WERI-Rb-1 (cell line): ENCODE results near the gene SPOCD1.
A peak's percentile ranks its signal among the peaks of the same experiment; 100 is the strongest.

ENCODE experiments used
- DNase-seq: peaks from one replicate; pipeline ENCODE4 v3.0.0-alpha.2; 2020
- H3K27ac ChIP-seq: fragments of 250-450 bp; sonication (Bioruptor Pico); 2 replicates; pipeline ENCODE4 v1.5.1; 2020; ENCODE audit warnings: mild to moderate bottlenecking, moderate library complexity
- H3K27me3 ChIP-seq: fragments of 250-450 bp; sonication (Bioruptor Pico); 2 replicates; pipeline ENCODE4 v1.5.1; 2021; ENCODE audit warnings: mild to moderate bottlenecking, low read depth, moderate library complexity; ENCODE audit not compliant: insufficient read depth, severe bottlenecking
- H3K36me3 ChIP-seq: fragments of 250-450 bp; sonication (Bioruptor Pico); 2 replicates; pipeline ENCODE4 v1.5.1; 2020; ENCODE audit warnings: mild to moderate bottlenecking, moderate library complexity
- H3K4me3 ChIP-seq: 2 replicates; pipeline ENCODE4 v1.5.1; 2011; ENCODE audit warnings: low read depth, mild to moderate bottlenecking, control low read depth, low read length
- H3K9me3 ChIP-seq: fragments of 250-450 bp; sonication (Bioruptor Pico); 2 replicates; pipeline ENCODE4 v1.5.1; 2021; ENCODE audit warnings: mild to moderate bottlenecking, moderate library complexity; ENCODE audit not compliant: severe bottlenecking
- TF ChIP-seq, protein P1 (sequence below): IDR thresholded peaks from 2 replicates; pipeline ENCODE4 v1.5.1; 2011; ENCODE audit warnings: low read depth, mild to moderate bottlenecking, control low read depth, inconsistent platforms, low read length

SPOCD1 gene

DNA sequence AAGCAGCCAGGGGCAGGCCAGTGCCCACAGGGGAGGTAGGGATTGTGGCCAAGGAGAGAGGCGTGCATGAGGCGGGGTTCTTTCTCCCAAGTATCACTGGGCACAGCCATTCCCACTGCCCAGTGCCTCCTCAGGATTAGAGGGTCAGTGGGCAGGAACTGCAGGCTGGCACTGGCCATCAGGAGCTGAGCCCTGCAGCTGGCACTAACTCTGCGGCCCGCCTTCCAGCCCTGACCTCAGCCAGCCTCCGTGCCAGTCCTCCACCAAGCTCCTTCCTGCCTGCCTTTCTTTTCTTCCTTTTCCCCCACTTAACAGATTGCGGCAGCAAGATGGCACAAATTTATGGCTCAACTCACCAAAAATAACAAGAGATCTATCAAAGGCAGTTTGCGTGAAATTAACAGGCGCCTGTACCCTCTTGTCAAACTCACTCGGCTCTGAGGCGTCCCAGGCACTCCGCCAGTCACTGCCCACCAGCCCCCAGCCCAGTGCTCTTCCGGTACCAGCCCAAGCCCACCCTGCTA lies 62.8 kb downstream of the SPOCD1 start:
- TF ChIP-seq, protein P1, sequence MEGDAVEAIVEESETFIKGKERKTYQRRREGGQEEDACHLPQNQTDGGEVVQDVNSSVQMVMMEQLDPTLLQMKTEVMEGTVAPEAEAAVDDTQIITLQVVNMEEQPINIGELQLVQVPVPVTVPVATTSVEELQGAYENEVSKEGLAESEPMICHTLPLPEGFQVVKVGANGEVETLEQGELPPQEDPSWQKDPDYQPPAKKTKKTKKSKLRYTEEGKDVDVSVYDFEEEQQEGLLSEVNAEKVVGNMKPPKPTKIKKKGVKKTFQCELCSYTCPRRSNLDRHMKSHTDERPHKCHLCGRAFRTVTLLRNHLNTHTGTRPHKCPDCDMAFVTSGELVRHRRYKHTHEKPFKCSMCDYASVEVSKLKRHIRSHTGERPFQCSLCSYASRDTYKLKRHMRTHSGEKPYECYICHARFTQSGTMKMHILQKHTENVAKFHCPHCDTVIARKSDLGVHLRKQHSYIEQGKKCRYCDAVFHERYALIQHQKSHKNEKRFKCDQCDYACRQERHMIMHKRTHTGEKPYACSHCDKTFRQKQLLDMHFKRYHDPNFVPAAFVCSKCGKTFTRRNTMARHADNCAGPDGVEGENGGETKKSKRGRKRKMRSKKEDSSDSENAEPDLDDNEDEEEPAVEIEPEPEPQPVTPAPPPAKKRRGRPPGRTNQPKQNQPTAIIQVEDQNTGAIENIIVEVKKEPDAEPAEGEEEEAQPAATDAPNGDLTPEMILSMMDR = no peak
- Histone ChIP-seq H3K36me3 (peaks cover 15% of the 10 kb centered on the region), H3K27me3 (no peaks in the 10 kb centered on the region), H3K27ac (no peak overlapping the region), H3K9me3 (no peaks in the 10 kb centered on the region), H3K4me3 (no peak overlapping the region)
- DNase-seq = no peak

DNA sequence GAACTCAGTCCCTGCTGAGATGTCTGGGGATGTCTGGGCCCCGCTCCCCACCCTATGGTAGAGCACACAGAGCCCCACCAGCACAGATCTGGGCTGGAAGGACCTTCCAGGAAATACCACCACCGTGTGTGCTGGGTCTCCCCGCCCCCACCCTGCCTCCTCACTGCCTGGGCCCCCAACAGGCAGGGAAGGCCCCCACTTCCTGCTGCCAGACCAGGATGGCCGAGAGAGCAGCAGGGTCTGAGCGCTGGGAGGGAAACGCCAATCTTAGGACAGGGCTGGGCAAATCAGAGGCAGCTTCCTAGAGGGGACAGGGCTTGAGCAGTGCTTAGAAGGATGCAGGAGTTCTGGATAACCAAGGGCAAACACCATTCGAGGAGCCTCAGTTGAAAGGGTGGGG lies 63.6 kb downstream of the SPOCD1 start:
- H3K4me3 ChIP-seq = no peak overlapping the region
- TF ChIP-seq, protein P1 = no peak
- no peaks in the 10 kb centered on the region for H3K27me3 ChIP-seq
- H3K36me3 ChIP-seq = peaks cover 14% of the 10 kb centered on the region
- no peak for DNase-seq
- H3K27ac ChIP-seq = no peak overlapping the region
- H3K9me3 ChIP-seq = no peaks in the 10 kb centered on the region

DNA sequence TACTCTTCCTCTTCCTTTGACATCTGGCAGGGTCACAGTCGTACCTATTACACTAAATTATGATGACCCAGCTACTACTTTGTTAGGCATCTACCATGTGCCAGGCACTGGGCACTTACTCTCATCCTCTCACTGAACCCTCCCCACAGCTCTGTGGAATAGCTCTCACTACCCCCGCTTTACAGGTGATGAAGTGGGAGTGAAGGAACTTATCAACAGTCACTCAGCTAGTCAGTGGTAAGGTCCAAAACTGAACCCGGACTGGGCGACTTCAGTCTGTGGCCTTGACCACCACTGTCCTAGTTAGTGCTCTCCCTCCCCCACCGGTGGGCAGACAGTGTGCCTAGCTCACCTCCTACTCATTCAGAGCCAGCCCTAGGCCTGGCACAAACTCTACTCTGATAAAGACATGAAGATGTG lies 64.0 kb downstream of the SPOCD1 start:
- H3K27ac ChIP-seq = no peak overlapping the region
- H3K36me3 ChIP-seq = peaks cover 10% of the 10 kb centered on the region
- no peak overlapping the region for H3K4me3 ChIP-seq
- no peak for DNase-seq
- TF ChIP-seq, protein P1 = no peak
- H3K27me3 ChIP-seq = no peaks in the 10 kb centered on the region
- no peaks in the 10 kb centered on the region for H3K9me3 ChIP-seq

DNA sequence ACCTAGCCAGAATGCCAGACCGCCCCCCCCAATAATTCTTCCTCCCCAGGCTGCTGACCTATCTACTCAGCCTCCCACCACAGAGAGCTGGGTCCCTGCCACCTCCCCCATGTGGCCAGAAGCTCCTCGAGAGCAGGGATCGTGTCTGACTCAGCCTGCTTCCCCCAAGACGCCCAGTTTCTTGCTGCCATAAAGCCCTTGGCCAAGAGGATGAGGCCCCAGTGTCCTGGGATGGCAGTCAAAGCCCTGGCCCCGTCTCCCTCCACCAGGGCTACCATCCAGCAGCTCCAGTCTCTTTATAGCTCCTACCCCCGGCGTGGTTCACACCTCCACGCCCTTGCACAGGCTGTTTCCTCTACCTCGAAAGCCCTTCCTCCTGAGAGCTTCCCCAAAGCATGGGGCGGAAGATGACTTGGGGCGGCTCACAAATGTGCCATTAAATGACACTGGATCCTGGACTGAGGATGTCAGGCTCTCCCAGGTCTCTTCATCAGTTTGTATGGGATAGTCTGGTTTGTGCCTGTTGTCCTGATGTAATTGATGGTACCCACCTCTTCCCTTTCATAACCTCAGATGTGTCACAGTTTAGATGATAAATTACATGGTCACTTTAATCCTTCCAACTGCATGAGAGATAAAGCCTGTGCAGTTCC lies 64.8 kb downstream of the SPOCD1 start:
- Histone ChIP-seq H3K27me3 (no peaks in the 10 kb centered on the region), H3K27ac (no peak overlapping the region; the same call in 1 of the 2 replicates), H3K4me3 (no peak overlapping the region), H3K9me3 (no peaks in the 10 kb centered on the region), H3K36me3 (peaks cover 1% of the 10 kb centered on the region)
- TF ChIP-seq, protein P1 = no peak
- peak; percentile 46 for DNase-seq

DNA sequence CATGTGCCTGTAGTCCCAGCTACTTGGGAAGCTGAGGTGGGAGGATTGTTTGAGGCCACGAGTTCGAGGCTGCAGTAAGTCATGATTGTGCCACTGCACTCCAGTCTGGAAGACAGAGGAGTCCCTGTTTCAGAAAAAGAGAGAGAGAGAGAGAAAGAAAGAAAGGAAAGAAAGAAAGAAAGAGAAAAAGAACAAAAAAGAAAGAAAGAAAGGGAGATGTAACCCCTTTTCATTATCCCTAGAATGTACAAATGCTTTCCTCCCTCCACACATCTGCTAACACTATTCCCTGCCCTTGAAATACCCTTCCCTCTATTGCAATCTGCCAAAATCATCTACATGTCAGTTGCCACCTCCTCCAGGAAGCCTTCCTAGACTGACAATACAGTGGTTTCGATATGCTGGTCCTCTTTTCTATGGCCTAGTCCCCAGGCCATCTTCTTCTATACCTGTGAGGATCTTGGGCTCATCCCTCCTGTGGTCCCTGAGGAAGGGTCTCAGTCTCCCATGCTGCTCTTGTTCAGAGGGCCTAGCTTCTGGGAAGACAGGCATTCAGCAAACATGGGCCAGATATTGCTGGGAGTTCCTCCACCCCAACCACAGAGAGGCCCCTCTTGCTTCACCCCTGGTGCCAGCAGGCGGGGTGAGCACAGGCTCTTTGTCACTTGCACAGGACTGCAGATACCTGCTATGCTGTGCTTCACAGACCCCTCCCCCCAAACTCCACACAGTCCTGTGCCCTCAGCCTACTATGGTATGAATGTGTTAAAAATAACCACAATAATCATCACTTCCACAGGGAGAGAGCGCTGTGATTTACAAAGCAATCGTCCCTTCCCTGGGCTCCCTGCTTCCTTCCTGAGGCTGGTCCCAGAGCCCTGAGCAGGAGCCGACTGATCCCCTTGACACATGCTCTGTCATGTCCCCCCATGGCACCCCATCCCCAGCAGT lies 65.8 kb downstream of the SPOCD1 start:
- Histone ChIP-seq H3K9me3 (no peaks in the 10 kb centered on the region), H3K27ac (no peak overlapping the region; the same call in 1 of the 2 replicates), H3K27me3 (no peaks in the 10 kb centered on the region), H3K4me3 (no peak overlapping the region), H3K36me3 (no peaks in the 10 kb centered on the region; the same call in 1 of the 2 replicates)
- no peak for DNase-seq
- TF ChIP-seq, protein P1 = no peak
